Left cardiac atrium (tissue), 4 donors: ENCODE measurements around the gene CLEC18C. TPM values are rescaled to one million over a fixed set of nuclear protein-coding genes. Genes with fewer than 3 reads are reported as not detected.
"Not testable (repeated sequence)": the region's sequence is repeated elsewhere in the genome, so short reads cannot be mapped to it uniquely, and the experiment has no call there.

Experiments
- ATAC-seq, 2 donors: fragments of 200-7000 bp; cut with Tn5 transposase; one replicate each; pipeline ENCODE4 v1.9.1; 2020; ENCODE audit warnings: mild to moderate bottlenecking in 2 of 2, moderate library complexity in 2 of 2
- DNase-seq: peaks from one replicate; pipeline ENCODE4 v3.0.0-alpha.2; 2020
- intact Hi-C, 2 donors: fragments of 100-400 bp; cut with DNase I; formaldehyde crosslinking; loops; one replicate each; pipeline versions ENCODE4 v1.14.1 to v1.15.1; 2022 to 2023
- total RNA-seq, 2 donors: library from RNA; stranded (reverse); fragmentation: NEBNext Ultra II Directional; extraction: Animal tissue kit (Norgen Biotek cat#: 25700); gene quantifications; one replicate each; pipeline ENCODE4 v1.2.1, GENCODE V29; 2021
- donor health status: DM: no; HTN: yes; CAD: no.
- donor health status: DM: no; HTN: yes; CAD: no; lungs with severe emphysema.
- donor health status: DM: yes; HTN: yes; CAD: no.
- donor health status: Dilated cardiomyopathy.

Gene CLEC18C
- total RNA-seq, 2 donors from 2014 or later, result 0.24 to 0.73 TPM

DNA sequence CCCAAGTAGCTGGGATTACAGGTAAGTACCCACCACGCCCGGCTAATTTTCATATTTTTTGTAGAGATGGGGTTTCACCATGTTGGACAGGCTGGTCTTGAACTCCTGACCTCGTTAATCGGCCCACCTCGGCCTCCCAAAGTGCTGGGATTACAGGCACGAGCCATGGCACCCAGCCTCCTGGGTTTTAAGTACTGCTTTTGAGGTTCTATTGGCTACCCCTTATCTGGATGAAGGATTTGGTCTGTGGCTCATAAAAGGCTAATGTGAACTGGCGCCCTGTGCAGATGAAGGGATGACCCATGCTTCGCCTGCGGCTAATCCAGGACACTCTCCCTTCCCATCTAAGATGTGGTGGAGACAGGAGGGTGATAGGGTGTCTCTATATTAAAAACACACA is 25.6 kb downstream of the CLEC18C start:
- intact Hi-C loops, ATAC-seq, DNase-seq: not testable (repeated sequence)

- intact Hi-C loops, DNase-seq, ATAC-seq: not testable (repeated sequence)
These were observed 26.5 kb downstream of the CLEC18C start for GRCh38 chr16:70200063-70200462.

DNA sequence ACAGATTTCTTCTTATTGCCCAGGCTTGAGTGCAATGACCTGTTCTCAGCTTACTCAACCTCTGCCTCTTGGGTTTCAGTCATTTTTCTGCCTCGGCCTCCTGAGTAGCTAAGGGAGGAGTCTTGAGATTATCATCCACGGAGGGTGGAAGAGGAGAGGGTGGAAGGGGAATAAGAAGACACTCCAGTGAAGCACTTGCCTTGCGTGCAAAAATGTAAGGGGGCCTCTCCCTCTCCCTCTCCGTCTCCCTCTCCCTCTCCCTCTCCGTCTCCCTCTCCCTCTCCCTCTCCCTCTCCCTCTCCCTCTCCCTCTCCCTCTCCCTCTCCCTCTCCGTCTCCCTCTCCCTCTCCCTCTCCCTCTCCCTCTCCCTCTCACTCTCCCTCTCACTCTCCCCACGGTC is 29.9 kb downstream of the CLEC18C start:
- intact Hi-C loops, ATAC-seq, DNase-seq: not testable (repeated sequence)

DNA sequence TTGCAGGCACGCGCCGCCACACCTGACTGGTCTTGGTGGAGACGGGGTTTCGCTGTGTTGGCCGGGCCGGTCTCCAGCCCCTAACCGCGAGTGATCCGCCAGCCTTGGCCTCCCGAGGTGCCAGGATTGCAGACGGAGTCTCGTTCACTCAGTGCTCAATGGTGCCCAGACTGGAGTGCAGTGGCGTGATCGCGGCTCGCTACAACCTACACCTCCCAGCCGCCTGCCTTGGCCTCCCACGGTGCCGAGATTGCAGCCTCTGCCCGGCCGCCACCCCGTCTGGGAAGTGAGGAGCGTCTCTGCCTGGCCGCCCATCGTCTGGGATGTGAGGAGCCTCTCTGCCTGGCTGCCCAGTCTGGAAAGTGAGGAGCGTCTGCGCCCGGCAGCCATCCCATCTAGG is 30.4 kb downstream of the CLEC18C start:
- intact Hi-C loops, ATAC-seq, DNase-seq: not testable (repeated sequence)

GRCh38 chr16:70204668-70205405 is 31.2 kb downstream of the CLEC18C start:
- DNase-seq, intact Hi-C loops, ATAC-seq: not testable (repeated sequence)

GRCh38 chr16:70206382-70206781 is 32.8 kb downstream of the CLEC18C start:
- ATAC-seq, intact Hi-C loops, DNase-seq: not testable (repeated sequence)

- intact Hi-C loops, result not testable (repeated sequence)
These were observed 45.0 kb downstream of the CLEC18C start for GRCh38 chr16:70218586-70218985.

DNA sequence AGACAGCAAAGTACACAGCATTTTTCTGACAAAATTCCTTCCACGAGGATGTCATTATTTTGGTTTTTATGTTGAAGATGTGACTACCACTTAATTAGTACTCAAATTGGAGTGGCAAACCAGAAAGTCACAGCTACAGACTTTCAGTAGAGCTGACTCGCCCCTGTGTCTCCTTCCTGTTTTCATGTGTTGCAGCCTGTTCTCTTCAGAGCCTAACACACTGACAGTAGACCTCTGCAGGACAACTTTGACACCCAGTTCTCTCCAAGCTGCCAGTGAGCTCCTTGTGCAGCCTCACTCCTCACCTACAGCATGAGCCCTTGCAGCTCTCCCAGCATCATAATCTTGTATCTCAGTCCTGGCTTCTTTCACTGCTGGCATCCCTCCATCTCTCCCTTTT is 49.0 kb downstream of the CLEC18C start:
- ATAC-seq, DNase-seq, intact Hi-C loops: not testable (repeated sequence)

More at GRCh38 chr16:70218586-70218985, 45.0 kb downstream of the CLEC18C start:
- not testable (repeated sequence) for ATAC-seq, DNase-seq

DNA sequence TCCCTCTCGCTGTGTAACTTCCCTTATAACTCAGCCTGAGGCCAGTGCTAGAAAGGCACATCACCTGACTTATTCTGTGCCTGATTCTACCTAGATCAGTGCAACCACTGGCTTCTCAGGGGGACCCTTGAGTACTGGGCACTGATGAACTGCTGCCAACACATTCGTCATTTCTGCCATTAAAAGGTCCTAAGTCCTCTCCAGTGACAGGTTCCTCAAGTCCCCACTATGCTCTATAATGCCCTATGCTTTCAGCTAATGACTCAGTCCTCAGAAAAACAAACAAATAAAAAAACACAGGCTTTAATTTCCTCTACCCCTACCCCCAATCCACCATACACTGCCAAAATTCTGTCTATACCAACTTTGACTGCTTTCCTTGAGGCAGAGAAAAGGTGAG is 49.6 kb downstream of the CLEC18C start:
- ATAC-seq, DNase-seq, intact Hi-C loops: not testable (repeated sequence)

GRCh38 chr16:70223971-70224513 is 50.5 kb downstream of the CLEC18C start:
- ATAC-seq, intact Hi-C loops, DNase-seq: not testable (repeated sequence)

DNA sequence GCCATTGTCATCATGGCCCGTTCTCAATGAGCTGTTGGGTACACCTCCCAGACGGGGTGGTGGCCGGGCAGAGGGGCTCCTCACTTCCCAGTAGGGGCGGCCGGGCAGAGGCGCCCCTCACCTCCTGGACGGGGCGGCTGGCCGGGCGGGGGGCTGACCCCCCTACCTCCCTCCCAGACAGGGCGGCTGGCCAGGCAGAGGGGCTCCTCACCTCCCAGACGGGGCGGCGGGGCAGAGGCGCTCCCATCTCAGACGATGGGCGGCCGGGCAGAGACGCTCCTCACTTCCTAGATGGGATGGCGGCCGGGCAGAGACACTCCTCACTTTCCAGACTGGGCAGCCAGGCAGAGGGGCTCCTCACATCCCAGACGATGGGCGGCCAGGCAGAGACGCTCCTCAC is 51.1 kb downstream of the CLEC18C start:
- intact Hi-C loops, ATAC-seq, DNase-seq: not testable (repeated sequence)

GRCh38 chr16:70225430-70225829 is 51.8 kb downstream of the CLEC18C start:
- ATAC-seq, intact Hi-C loops, DNase-seq: not testable (repeated sequence)

- DNase-seq, intact Hi-C loops, ATAC-seq: not testable (repeated sequence)
These were observed 52.4 kb downstream of the CLEC18C start for GRCh38 chr16:70226024-70226423.

DNA sequence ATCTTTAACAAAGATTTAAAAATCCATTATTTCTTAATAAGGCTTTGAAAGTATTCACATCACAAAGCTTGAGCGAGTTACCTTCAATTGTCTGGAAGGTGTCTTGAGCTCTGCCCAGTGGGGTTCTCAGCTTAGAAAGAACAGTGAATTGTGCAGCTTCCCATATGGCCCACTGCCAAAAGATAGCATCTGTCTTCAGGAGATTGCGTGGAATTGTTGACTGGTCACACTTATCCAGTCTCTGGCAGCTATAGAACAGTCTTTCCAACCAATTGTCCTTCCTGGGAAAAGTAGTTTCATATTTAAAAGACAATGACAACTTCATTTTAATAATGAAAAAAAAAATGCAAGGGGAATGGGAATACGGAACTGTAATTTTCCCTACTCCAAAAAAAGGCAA is 58.2 kb downstream of the CLEC18C start:
- intact Hi-C loops, ATAC-seq, DNase-seq: not testable (repeated sequence)

Other genes starting within 250 kb of the CLEC18C start
- under 1 TPM; 0.21 to 0.24 TPM for gene CLEC18A, start 222.5 kb upstream of the CLEC18C start, total RNA-seq
- 10 to 100 TPM; 18.8 to 39.5 TPM for gene PDPR, start 59.5 kb upstream of the CLEC18C start, total RNA-seq
- gene EXOSC6, start 78.2 kb downstream of the CLEC18C start, total RNA-seq, result 10 to 100 TPM; 12.6 to 18.8 TPM
- 10 to 100 TPM; 62.0 to 69.7 TPM for gene AARS1, start 115.7 kb downstream of the CLEC18C start, total RNA-seq
- gene DDX19B, start 125.4 kb downstream of the CLEC18C start, total RNA-seq, result 10 to 100 TPM; 14.9 to 21.8 TPM
- gene DDX19A, start 173.1 kb downstream of the CLEC18C start, total RNA-seq, result 10 to 100 TPM; 22.9 to 26.2 TPM